Left lobe of liver (tissue), 2 donors: ENCODE measurements around the gene ZNF296. TPM values are rescaled to one million over a fixed set of nuclear protein-coding genes. Genes with fewer than 3 reads are reported as not detected.

Source experiments
- ATAC-seq: fragments of 200-7000 bp; cut with Tn5 transposase; one replicate; pipeline ENCODE4 v1.9.1; 2020; ENCODE audit warnings: mild to moderate bottlenecking, moderate library complexity
- DNase-seq: peaks from one replicate; pipeline ENCODE4 v3.0.0-alpha.2; 2020; ENCODE audit warnings: low spot score
- total RNA-seq: library from RNA; stranded (reverse); gene quantifications from one replicate; pipeline ENCODE4 v1.2.1, GENCODE V29; 2021
- donor health status: DM: no; HTN: no; CAD: no; lungs with moderate emphysema.
- donor health status: DM: no; HTN: yes; CAD: no.

ZNF296 gene
- total RNA-seq, 1 donor from 2014 or later: 0.35 TPM

DNA sequence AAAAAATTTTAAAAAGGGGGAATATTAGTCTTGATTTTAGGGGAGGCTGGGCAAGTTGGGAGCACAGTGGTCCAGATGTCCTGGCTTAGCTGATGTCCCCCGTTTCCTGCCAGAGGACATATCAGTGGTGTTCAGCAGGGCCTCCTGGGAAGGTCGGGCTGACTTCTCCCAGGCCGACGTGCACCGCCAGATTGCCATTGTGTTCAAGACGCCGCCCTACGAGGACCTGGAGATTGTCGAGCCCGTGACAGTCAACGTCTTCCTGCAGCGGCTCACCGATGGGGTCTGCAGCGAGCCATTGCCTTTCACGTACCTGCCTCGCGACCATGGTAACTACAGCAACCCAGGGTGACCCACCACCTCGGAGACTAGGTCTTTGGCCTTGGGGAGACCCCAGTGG is 43.9 kb downstream of the ZNF296 start:
- no peak for DNase-seq
- no peak for ATAC-seq

DNA sequence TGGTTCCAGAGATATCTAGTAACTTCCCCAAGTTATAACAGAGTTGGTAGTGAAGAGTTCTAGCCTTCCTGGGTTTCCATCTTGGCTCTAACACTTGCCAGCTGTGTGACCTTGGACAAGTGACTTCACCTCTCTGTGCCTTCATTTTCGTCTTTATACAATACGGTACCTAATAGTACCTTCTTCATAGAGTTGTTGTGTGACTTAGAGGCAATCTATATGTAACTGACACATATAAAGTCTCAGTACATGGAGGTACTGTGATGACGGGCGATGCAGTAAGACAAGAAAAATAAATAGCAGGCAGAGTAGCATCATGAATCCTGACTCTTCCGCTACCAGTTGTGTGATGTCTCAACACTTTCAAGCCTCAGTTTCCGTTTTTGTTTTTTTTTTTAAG is 45.5 kb downstream of the ZNF296 start:
- ATAC-seq (no peak), DNase-seq (no peak)

- no peak for DNase-seq
- no peak for ATAC-seq
These were observed 48.9 kb downstream of the ZNF296 start for GRCh38 chr19:45027371-45027770.

DNA sequence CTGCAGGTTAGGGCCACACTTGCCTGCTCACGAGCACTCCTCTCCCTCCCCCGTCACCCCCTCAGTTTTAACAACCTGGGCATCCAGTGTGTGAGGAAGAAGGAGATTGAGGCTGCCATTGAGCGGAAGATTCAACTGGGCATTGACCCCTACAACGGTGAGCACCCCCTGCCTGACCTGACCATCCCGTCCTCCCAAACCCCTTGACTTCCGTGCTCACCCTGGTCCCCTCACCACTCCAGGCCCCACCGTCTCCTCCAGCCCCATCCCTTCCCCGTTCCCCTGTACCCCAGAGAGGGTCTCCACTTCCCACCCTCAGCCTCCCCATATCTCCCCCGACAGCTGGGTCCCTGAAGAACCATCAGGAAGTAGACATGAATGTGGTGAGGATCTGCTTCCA is 51.0 kb downstream of the ZNF296 start:
- ATAC-seq (no peak), DNase-seq (no peak)

- DNase-seq (no peak), ATAC-seq (no peak)
These were observed 53.2 kb downstream of the ZNF296 start for GRCh38 chr19:45023048-45023447.

GRCh38 chr19:45021971-45022370 is 54.3 kb downstream of the ZNF296 start:
- ATAC-seq: no peak
- DNase-seq: no peak

Other genes starting within 250 kb of the ZNF296 start
- 70.4 TPM for gene NECTIN2, start 230.2 kb downstream of the ZNF296 start, total RNA-seq
- 28.8 TPM for gene TOMM40, start 185.2 kb downstream of the ZNF296 start, total RNA-seq
- 5,009 TPM for gene APOE, start 170.7 kb downstream of the ZNF296 start, total RNA-seq
- 6,817 TPM for gene APOC1, start 161.9 kb downstream of the ZNF296 start, total RNA-seq
- gene APOC4, start 134.2 kb downstream of the ZNF296 start, total RNA-seq: 297 TPM
- 1,677 TPM for gene APOC2, start 130.4 kb downstream of the ZNF296 start, total RNA-seq
- gene CLPTM1, start 121.1 kb downstream of the ZNF296 start, total RNA-seq: 92.6 TPM
- gene RELB, start 75.0 kb downstream of the ZNF296 start, total RNA-seq: 1.5 TPM
- 50.5 TPM for gene CLASRP, start 37.4 kb downstream of the ZNF296 start, total RNA-seq
- gene GEMIN7, start 2.8 kb upstream of the ZNF296 start, total RNA-seq: 11.7 TPM
- gene PPP1R37, start 16.7 kb upstream of the ZNF296 start, total RNA-seq: 11.3 TPM
- not detected for gene NKPD1, start 84.5 kb upstream of the ZNF296 start, total RNA-seq
- 30.6 TPM for gene TRAPPC6A, start 101.8 kb upstream of the ZNF296 start, total RNA-seq
- gene BLOC1S3, start 102.3 kb upstream of the ZNF296 start, total RNA-seq: 6.5 TPM
- 4.3 TPM for gene EXOC3L2, start 168.9 kb upstream of the ZNF296 start, total RNA-seq
- gene MARK4, start 174.8 kb upstream of the ZNF296 start, total RNA-seq: 17.5 TPM
- not detected for gene CKM, start 246.4 kb upstream of the ZNF296 start, total RNA-seq